ENCODE data around the gene RCSD1. TPM values are rescaled to one million over a fixed set of nuclear protein-coding genes. Genes with fewer than 3 reads are reported as not detected.
A peak's percentile ranks its signal among the peaks of the same experiment; 100 is the strongest.
"Not testable (repeated sequence)": the region's sequence is repeated elsewhere in the genome, so short reads cannot be mapped to it uniquely, and the experiment has no call there.

The RCSD1 gene
- total RNA-seq, 1 donor from 2014 or later, result 91.9 TPM

- Mint-ChIP-seq H3K36me3 (ENCODE audit: low read depth) (peaks cover 13% of the 10 kb centered on the region), H3K4me1 (ENCODE audit: low read depth) (peaks cover 16% of the 10 kb centered on the region), H3K4me3 (ENCODE audit: low read depth) (no peak overlapping the region), H3K9me3 (no peaks in the 10 kb centered on the region), H3K27me3 (ENCODE audit: low read depth) (peaks cover 4% of the 10 kb centered on the region), H3K27ac (no peak overlapping the region)
- DNase-seq (ENCODE audit: low spot score), result no peak
- intact Hi-C loops (cut with micrococcal nuclease), result no loop called here
Observed at GRCh38 chr1:167711797-167712196, 81.8 kb downstream of the RCSD1 start.

DNA sequence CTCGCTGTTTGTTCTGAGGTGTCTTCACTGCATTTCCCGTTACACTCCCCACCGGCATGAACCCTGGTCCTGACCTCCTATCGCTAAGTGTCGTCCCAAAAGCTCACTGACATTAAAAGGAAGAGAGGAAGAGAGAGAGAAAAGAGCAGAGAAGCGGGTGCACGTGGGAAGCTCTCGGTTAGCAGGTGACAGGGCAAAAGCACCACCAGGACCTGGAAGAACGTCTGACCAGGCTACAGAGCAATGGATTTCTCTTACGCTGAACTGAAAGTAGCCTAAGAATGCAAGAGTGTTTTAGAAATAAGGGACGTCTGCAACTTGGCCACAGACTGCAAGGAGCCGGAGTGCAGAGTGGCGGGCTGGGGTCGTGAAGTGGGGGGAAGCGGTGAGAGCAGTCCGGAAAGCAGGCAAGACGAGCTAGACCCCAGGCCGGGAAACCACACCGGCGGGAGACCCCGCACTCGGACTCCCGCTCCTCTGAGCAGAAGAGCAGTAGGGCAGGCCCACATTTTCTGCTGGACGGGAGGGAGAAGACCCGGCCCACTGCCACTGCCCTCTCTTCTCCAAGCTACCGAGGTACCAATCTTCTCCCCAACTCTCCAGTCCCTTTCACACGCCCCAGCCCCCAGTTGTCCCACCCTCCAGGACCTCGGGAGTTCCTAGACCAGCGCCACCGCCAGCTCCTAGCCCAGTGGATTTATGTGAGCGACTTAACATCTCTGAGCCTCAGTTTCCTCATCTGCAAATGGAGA lies 83.5 kb downstream of the RCSD1 start:
- H3K36me3 Mint-ChIP-seq (ENCODE audit: low read depth), result peaks cover 3% of the 10 kb centered on the region
- peaks cover 23% of the 10 kb centered on the region for H3K4me1 Mint-ChIP-seq (ENCODE audit: low read depth)
- H3K27ac Mint-ChIP-seq, result peak overlapping the region; percentile 76
- H3K4me3 Mint-ChIP-seq (ENCODE audit: low read depth), result peak overlapping the region; percentile 87
- intact Hi-C loops (cut with micrococcal nuclease), result loop anchor here (1.0 to 2.0 kb wide), 3 partner anchors 91 to 491 kb away; partner anchors contain the start of gene DCAF6
- peaks cover 4% of the 10 kb centered on the region for H3K27me3 Mint-ChIP-seq (ENCODE audit: low read depth)
- DNase-seq (ENCODE audit: low spot score), result no peak
- no peaks in the 10 kb centered on the region for H3K9me3 Mint-ChIP-seq

GRCh38 chr1:167714098-167714438 lies 84.0 kb downstream of the RCSD1 start:
- Mint-ChIP-seq H3K4me3 (ENCODE audit: low read depth) (peak overlapping the region; percentile 87), H3K4me1 (ENCODE audit: low read depth) (peaks cover 21% of the 10 kb centered on the region), H3K27ac (peak overlapping the region; percentile 60), H3K9me3 (no peaks in the 10 kb centered on the region), H3K27me3 (ENCODE audit: low read depth) (peaks cover 4% of the 10 kb centered on the region), H3K36me3 (ENCODE audit: low read depth) (no peaks in the 10 kb centered on the region)
- intact Hi-C loops (cut with micrococcal nuclease), result loop anchor here (1.0 to 2.0 kb wide), 3 partner anchors 91 to 491 kb away; partner anchors contain the start of gene DCAF6
- DNase-seq (ENCODE audit: low spot score), result no peak

- intact Hi-C loops (cut with micrococcal nuclease), result loop anchor here (1.0 to 5.0 kb wide), 5 partner anchors 86 to 492 kb away; partner anchors contain the start of genes DCAF6 and TIPRL
- Mint-ChIP-seq H3K27me3 (ENCODE audit: low read depth) (peaks cover 4% of the 10 kb centered on the region), H3K4me3 (ENCODE audit: low read depth) (peak overlapping the region; percentile 87), H3K36me3 (ENCODE audit: low read depth) (no peaks in the 10 kb centered on the region), H3K4me1 (ENCODE audit: low read depth) (peaks cover 25% of the 10 kb centered on the region), H3K9me3 (no peaks in the 10 kb centered on the region), H3K27ac (peak overlapping the region; percentile 87)
- peak; percentile 80 for DNase-seq (ENCODE audit: low spot score)
Observed at GRCh38 chr1:167714439-167715156, 84.6 kb downstream of the RCSD1 start.

GRCh38 chr1:167715157-167715999 lies 85.3 kb downstream of the RCSD1 start:
- Mint-ChIP-seq H3K27ac (peak overlapping the region; percentile 87), H3K27me3 (ENCODE audit: low read depth) (peaks cover 4% of the 10 kb centered on the region), H3K4me3 (ENCODE audit: low read depth) (peak overlapping the region; percentile 87), H3K9me3 (no peaks in the 10 kb centered on the region), H3K36me3 (ENCODE audit: low read depth) (no peaks in the 10 kb centered on the region), H3K4me1 (ENCODE audit: low read depth) (peaks cover 29% of the 10 kb centered on the region)
- intact Hi-C loops (cut with micrococcal nuclease), result loop anchor here (1.0 to 5.0 kb wide), 4 partner anchors 87 to 493 kb away; partner anchors contain the start of gene TIPRL
- peak; percentile 83 for DNase-seq (ENCODE audit: low spot score)

- H3K36me3 Mint-ChIP-seq (ENCODE audit: low read depth), result no peaks in the 10 kb centered on the region
- DNase-seq (ENCODE audit: low spot score), result no peak
- peak overlapping the region; percentile 87 for H3K27ac Mint-ChIP-seq
- peak overlapping the region; percentile 87 for H3K4me3 Mint-ChIP-seq (ENCODE audit: low read depth)
- no peaks in the 10 kb centered on the region for H3K9me3 Mint-ChIP-seq
- intact Hi-C loops (cut with micrococcal nuclease), result loop anchor here (1.0 to 5.0 kb wide), 4 partner anchors 88 to 493 kb away; partner anchors contain the start of gene TIPRL
- peaks cover 4% of the 10 kb centered on the region for H3K27me3 Mint-ChIP-seq (ENCODE audit: low read depth)
- peaks cover 31% of the 10 kb centered on the region for H3K4me1 Mint-ChIP-seq (ENCODE audit: low read depth)
Observed at GRCh38 chr1:167716000-167716271, 85.9 kb downstream of the RCSD1 start.

DNA sequence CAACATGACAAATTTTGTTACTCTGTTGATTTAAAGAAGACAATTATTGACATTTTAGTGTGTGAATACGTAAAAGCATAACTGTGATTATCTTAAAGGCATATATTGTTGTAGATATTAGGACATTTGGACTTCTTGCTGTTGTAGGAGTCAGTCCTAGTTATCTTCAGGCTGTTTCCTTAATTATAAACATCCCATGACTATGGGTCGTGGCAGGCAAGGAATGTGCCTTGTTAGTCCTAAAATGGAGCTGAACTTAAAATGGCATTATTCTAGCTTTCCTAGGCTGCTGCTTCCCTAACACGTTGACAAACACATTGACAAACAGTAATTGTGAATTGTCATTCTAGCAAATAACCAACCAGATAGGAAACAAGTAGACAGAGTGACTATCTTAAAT lies 87.3 kb downstream of the RCSD1 start:
- Mint-ChIP-seq H3K9me3 (no peaks in the 10 kb centered on the region), H3K36me3 (ENCODE audit: low read depth) (no peaks in the 10 kb centered on the region), H3K27me3 (ENCODE audit: low read depth) (no peaks in the 10 kb centered on the region), H3K4me3 (ENCODE audit: low read depth) (peak overlapping the region; percentile 52), H3K27ac (peak overlapping the region; percentile 77), H3K4me1 (ENCODE audit: low read depth) (peaks cover 37% of the 10 kb centered on the region)
- no peak for DNase-seq (ENCODE audit: low spot score)
- intact Hi-C loops (cut with micrococcal nuclease), result loop anchor here (5.0 kb wide), 1 partner anchor 460 kb away; the partner anchor contains the start of gene TIPRL

DNA sequence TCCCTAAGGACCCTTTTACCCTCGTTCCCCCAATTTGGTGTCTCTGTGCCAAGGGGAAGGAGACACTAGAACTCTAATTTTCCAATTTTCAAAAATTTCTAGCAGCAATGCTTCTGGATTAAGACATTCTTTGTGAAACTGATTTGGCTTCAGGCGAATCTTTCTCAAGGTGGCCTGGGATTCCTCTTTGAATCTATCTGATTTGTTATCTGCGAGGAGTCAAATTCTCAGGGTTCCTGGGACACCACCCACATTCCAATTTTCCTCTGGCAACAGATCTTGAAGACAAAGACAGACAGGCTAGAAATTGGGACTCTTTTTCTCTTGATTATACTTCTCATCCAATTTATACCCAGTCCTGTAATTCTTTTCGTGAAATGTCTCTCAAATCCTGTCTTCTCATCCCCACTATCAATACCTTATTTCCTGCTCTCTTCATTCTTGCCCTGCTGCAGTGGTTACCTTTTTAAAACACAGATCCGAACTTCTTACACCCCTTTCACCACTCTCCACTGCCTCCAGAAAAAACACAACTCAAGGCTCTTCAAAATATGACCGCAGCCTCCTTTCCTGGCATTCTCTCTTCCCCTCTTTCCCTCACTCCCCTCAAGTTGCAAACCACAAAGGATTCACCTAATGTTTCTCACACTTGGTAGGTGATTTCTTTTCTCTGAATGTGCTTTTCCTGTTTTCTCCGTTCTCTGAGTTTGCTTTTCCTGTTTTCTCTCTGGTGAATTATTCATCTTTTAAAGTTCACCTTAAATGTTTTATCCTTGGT lies 89.1 kb downstream of the RCSD1 start:
- intact Hi-C loops (cut with micrococcal nuclease), result loop anchor here (5.0 kb wide), 1 partner anchor 458 kb away; the partner anchor contains the start of gene TIPRL
- no peaks in the 10 kb centered on the region for H3K27me3 Mint-ChIP-seq (ENCODE audit: low read depth)
- peak overlapping the region; percentile 9 for H3K4me3 Mint-ChIP-seq (ENCODE audit: low read depth)
- DNase-seq (ENCODE audit: low spot score), result no peak
- H3K36me3 Mint-ChIP-seq (ENCODE audit: low read depth), result peaks cover 3% of the 10 kb centered on the region
- H3K9me3 Mint-ChIP-seq, result no peaks in the 10 kb centered on the region
- peak overlapping the region; percentile 19 for H3K27ac Mint-ChIP-seq
- peaks cover 41% of the 10 kb centered on the region for H3K4me1 Mint-ChIP-seq (ENCODE audit: low read depth)

- Mint-ChIP-seq H3K27ac (peak overlapping the region; percentile 19), H3K4me1 (ENCODE audit: low read depth) (peaks cover 47% of the 10 kb centered on the region), H3K4me3 (ENCODE audit: low read depth) (peak overlapping the region; percentile 9)
- H3K36me3 Mint-ChIP-seq (ENCODE audit: low read depth); DNase-seq (ENCODE audit: low spot score); H3K9me3 Mint-ChIP-seq; H3K27me3 Mint-ChIP-seq (ENCODE audit: low read depth): not testable (repeated sequence)
- intact Hi-C loops (cut with micrococcal nuclease), result loop anchor here (5.0 kb wide), 2 partner anchors 362 to 457 kb away; partner anchors contain the start of gene TIPRL
Observed at GRCh38 chr1:167719715-167720421, 89.8 kb downstream of the RCSD1 start.

- H3K36me3 Mint-ChIP-seq (ENCODE audit: low read depth), result peaks cover 10% of the 10 kb centered on the region
- DNase-seq (ENCODE audit: low spot score), result no peak
- peaks cover 48% of the 10 kb centered on the region for H3K4me1 Mint-ChIP-seq (ENCODE audit: low read depth)
- no peaks in the 10 kb centered on the region for H3K9me3 Mint-ChIP-seq
- peak overlapping the region; percentile 92 for H3K4me3 Mint-ChIP-seq (ENCODE audit: low read depth)
- no peaks in the 10 kb centered on the region for H3K27me3 Mint-ChIP-seq (ENCODE audit: low read depth)
- intact Hi-C loops (cut with micrococcal nuclease), result loop anchor here (5.0 kb wide), 1 partner anchor 361 kb away; no protein-coding TSS in a partner anchor
- H3K27ac Mint-ChIP-seq, result peak overlapping the region; percentile 67
Observed at GRCh38 chr1:167720965-167721616, 91.1 kb downstream of the RCSD1 start.

GRCh38 chr1:167721617-167722151 lies 91.7 kb downstream of the RCSD1 start, which contains the start of gene MPZL1:
Gene MPZL1, plus strand, starts transcription at chr1:167721982. Its CDS starts 170 bp downstream, at chr1:167722152.
- peak within 1 kb of the TSS; percentile 92 for H3K4me3 Mint-ChIP-seq (ENCODE audit: low read depth)
- no peaks in the 10 kb centered on the region for H3K27me3 Mint-ChIP-seq (ENCODE audit: low read depth)
- intact Hi-C loops (cut with micrococcal nuclease), result loop anchor here (5.0 kb wide), 1 partner anchor 361 kb away; no protein-coding TSS in a partner anchor
- peaks cover 10% of the 10 kb centered on the region for H3K36me3 Mint-ChIP-seq (ENCODE audit: low read depth)
- peak within 1 kb of the TSS; percentile 91 for H3K27ac Mint-ChIP-seq
- H3K9me3 Mint-ChIP-seq, result no peaks in the 10 kb centered on the region
- DNase-seq (ENCODE audit: low spot score), result peak; percentile 91
- H3K4me1 Mint-ChIP-seq (ENCODE audit: low read depth), result peaks cover 50% of the 10 kb centered on the region

Data from activated T-helper 2 cell treated with anti-CD3 and anti-CD28 coated beads, Interferon-gamma antibody, Interleukin-2, Interleukin-4, amounts not matched to agents 10 μg/mL and 5 μg/mL and 100 μg/mL, durations not matched to agents 14 hours and 24 hours and 36 hours (primary cell).